GM21423 (cell line): ENCODE data around the gene GTPBP2.
A peak's percentile ranks its signal among the peaks of the same experiment; 100 is the strongest.
"Not testable (repeated sequence)": the region's sequence is repeated elsewhere in the genome, so short reads cannot be mapped to it uniquely, and the experiment has no call there.

Experiments used
- ATAC-seq: cut with Tn5 transposase; IDR thresholded peaks from one replicate; pipeline ENCODE4 v1.9.1; 2021; ENCODE audit warnings: mild to moderate bottlenecking, moderate library complexity; ENCODE audit not compliant: unreplicated experiment

Gene GTPBP2

GRCh38 chr6:43629104-43629504 lies at the start of gene GTPBP2:
TSS of gene GTPBP2 (minus strand) at chr6:43629264. CDS start at chr6:43629162, 102 bp downstream.
- peak; percentile 77 for ATAC-seq

GRCh38 chr6:43678341-43678740 lies 49.3 kb upstream of the GTPBP2 start:
- ATAC-seq = no peak

- no peak for ATAC-seq
Measured at GRCh38 chr6:43677759-43678158, 48.7 kb upstream of the GTPBP2 start.

GRCh38 chr6:43676962-43677606 lies 48.0 kb upstream of the GTPBP2 start:
- ATAC-seq = no peak

- no peak for ATAC-seq
Measured at GRCh38 chr6:43674921-43675320, 45.9 kb upstream of the GTPBP2 start.

- no peak for ATAC-seq
Measured at GRCh38 chr6:43674291-43674690, 45.2 kb upstream of the GTPBP2 start.

- ATAC-seq = no peak
Measured at GRCh38 chr6:43673444-43674084, 44.5 kb upstream of the GTPBP2 start.

- ATAC-seq = no peak
Measured at GRCh38 chr6:43671801-43672690, 43.0 kb upstream of the GTPBP2 start.

- no peak for ATAC-seq
Measured at GRCh38 chr6:43671011-43671800, 42.1 kb upstream of the GTPBP2 start.

GRCh38 chr6:43670623-43670986 lies 41.5 kb upstream of the GTPBP2 start:
- ATAC-seq = no peak

- ATAC-seq = no peak
Measured at GRCh38 chr6:43669922-43670622, 41.0 kb upstream of the GTPBP2 start.

GRCh38 chr6:43669050-43669921 lies 40.2 kb upstream of the GTPBP2 start:
- no peak for ATAC-seq

- ATAC-seq = peak; percentile 48
Measured at GRCh38 chr6:43668151-43669028, 39.3 kb upstream of the GTPBP2 start.

- peak; percentile 38 for ATAC-seq
Measured at GRCh38 chr6:43667245-43668150, 38.4 kb upstream of the GTPBP2 start.

- no peak for ATAC-seq
Measured at GRCh38 chr6:43666196-43666920, 37.3 kb upstream of the GTPBP2 start.

GRCh38 chr6:43665376-43665775 lies 36.3 kb upstream of the GTPBP2 start:
- ATAC-seq = no peak

GRCh38 chr6:43662948-43663347 lies 33.9 kb upstream of the GTPBP2 start:
- not testable (repeated sequence) for ATAC-seq
